ENCODE data around the gene SMIM38.
A peak's percentile ranks its signal among the peaks of the same experiment; 100 is the strongest.

The SMIM38 gene

DNA sequence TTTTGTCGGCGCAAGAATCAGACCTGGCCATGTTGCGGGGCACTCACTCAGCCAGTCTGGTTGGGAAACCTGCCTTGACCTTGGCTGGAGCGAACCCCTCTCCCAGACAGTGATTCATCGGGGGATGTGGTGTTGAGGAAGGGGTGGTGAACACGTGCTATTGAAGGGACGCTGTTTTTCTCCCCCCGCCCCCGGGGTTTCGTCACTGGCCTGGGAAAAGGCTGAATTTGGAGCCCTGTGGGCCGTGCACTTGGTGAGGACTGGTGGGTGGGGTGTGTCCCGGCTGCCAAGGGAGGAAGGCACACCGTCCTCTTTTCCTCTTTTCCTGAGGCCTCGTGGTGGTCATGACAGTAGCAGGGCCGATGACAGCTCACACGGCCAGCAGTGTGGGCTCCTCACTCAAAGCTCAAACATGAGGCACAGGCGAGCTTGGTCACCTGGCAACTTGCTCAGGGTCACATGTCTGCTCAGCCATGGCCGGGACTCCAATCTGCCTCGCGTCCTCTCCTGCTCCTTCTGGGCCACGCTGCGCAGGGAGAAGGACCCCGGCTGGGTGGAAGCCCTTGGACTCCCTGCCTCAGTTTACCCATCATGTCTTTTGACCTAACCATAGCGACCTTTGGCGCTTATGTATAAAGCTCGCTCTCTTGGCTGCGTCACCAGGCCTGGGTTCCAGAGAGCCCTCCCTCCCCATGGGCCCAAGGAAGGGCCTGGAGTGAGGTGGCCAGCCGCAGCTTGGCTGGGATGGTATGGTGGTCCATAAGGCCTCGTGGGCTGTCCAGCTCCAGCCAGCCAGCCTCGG lies 49.4 kb downstream of the SMIM38 start:
- DNase-seq = peak; percentile 12
